ENCODE measurements around the gene ITPR1. TPM values are rescaled to one million over a fixed set of nuclear protein-coding genes. Genes with fewer than 3 reads are reported as not detected.

Gene ITPR1
- polyA plus RNA-seq, 2 of the 4 experiments (the other 2 are of a cell fraction), result 2.8 to 9.6 TPM

DNA sequence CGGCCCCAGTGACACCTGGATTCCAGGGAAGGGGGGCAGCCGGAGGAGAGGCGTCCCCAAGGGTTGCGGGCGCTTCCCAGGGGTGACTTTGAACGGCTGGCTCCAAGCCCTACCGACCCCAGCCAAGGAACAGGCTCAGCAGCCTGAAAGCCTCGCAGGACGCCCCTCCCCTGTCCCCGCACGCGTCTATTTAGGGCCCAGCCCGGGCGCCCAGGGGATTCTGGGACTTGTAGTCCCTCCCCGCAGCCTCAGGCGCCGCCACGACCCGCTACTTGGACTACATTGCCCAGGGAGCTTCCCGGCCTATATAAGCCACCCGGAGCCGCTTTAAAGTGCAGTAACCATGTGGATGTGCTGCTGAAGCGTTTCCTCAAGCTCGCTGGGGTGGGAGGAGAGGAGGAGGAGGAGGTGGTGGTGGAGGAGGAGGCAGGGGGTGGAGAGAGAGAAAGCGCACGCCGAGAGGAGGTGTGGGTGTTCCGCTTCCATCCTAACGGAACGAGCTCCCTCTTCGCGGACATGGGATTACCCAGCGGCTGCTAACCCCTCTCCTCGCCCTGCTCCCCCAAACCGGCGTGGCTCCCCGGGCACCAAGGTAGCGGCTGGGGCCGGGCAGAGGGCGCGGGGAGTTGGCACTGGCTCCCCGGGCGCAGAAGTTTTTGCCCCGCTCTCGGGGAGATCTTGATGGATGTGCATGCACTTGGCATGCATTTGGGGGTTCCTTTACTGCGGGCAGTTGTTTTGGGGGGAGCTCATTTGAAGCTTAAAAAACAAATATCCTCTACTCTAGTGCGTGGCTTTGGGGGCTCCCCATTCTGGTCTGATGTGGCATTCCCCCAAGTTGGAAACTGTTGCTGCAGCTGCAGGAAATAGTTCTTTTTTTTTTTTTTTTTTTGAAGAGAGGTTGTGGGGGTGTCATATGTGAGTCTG is at the start of gene ITPR1 (continued):
- no peak for TF ChIP-seq KDM5A (IDR thresholded peaks at IDR 0.05)
- no peak for TF ChIP-seq KDM1A (IDR thresholded peaks at IDR 0.05; ENCODE audit: low read depth)
- TF ChIP-seq EP300 (IDR thresholded peaks at IDR 0.05), result no peak
- TF ChIP-seq RAD21 (conservative IDR thresholded peaks at IDR 0.05 in 1 of 2, IDR thresholded peaks at IDR 0.05 in 1 of 2), result peak in 1 of 2 experiments; percentile 5; a peak in 1 of 5 replicates
- TF ChIP-seq HOXB13 (CRISPR knock-in tag; IDR thresholded peaks at IDR 0.05; ENCODE audit: low read depth), result no peak
- TF ChIP-seq, protein P1, sequence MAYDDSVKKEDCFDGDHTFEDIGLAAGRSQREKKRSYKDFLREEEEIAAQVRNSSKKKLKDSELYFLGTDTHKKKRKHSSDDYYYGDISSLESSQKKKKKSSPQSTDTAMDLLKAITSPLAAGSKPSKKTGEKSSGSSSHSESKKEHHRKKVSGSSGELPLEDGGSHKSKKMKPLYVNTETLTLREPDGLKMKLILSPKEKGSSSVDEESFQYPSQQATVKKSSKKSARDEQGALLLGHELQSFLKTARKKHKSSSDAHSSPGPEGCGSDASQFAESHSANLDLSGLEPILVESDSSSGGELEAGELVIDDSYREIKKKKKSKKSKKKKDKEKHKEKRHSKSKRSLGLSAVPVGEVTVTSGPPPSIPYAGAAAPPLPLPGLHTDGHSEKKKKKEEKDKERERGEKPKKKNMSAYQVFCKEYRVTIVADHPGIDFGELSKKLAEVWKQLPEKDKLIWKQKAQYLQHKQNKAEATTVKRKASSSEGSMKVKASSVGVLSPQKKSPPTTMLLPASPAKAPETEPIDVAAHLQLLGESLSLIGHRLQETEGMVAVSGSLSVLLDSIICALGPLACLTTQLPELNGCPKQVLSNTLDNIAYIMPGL (CRISPR knock-in tag; IDR thresholded peaks at IDR 0.05; ENCODE audit: borderline replicate concordance), result no peak
- TF ChIP-seq, protein P2, sequence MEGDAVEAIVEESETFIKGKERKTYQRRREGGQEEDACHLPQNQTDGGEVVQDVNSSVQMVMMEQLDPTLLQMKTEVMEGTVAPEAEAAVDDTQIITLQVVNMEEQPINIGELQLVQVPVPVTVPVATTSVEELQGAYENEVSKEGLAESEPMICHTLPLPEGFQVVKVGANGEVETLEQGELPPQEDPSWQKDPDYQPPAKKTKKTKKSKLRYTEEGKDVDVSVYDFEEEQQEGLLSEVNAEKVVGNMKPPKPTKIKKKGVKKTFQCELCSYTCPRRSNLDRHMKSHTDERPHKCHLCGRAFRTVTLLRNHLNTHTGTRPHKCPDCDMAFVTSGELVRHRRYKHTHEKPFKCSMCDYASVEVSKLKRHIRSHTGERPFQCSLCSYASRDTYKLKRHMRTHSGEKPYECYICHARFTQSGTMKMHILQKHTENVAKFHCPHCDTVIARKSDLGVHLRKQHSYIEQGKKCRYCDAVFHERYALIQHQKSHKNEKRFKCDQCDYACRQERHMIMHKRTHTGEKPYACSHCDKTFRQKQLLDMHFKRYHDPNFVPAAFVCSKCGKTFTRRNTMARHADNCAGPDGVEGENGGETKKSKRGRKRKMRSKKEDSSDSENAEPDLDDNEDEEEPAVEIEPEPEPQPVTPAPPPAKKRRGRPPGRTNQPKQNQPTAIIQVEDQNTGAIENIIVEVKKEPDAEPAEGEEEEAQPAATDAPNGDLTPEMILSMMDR (IDR thresholded peaks at IDR 0.05), result no peak
- TF ChIP-seq MAFK (IDR thresholded peaks at IDR 0.05; ENCODE audit: partially characterized antibody), result no peak
- no peak for TF ChIP-seq RNF2 (IDR thresholded peaks at IDR 0.05; ENCODE audit: borderline replicate concordance, low read depth)

DNA sequence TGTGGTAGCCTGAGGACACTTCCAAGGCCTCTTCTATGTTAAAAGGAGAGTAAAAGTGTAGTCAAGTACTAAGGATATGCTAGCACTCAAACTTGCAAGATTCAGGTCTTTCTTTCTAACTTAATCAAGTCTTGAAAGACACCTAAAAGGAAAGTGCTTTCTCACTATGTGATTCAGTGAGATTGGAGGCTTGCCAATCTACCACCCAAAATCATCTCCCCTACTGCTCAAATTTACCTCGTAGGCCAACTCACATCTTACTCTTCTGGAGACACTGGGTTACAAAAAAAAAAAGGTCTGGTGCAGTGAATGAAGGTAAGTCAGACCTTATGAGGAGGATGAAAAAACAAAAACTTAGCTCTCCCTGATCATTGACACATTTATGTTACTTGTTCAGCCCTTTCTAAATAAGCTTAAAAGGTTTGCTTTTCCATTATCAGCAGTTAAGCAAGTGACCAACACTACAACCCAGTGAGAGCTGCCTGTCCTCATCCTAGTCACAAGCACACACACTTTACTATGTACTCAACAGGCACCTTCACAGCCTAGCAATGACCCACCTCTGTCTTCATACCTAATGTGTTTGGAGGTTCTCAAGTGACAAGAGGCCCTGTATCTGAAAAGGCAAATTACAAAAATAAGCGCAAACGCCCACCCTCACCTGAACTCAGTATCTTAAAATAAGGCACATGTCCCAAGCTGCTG is 45.7 kb upstream of the ITPR1 start:
- Histone ChIP-seq H3K4me1 (no peaks in the 10 kb centered on the region), H3K9me3 (no peaks in the 10 kb centered on the region), H3K27ac (no peak overlapping the region), H3K4me3 (no peak overlapping the region), H3K4me2 (no peak overlapping the region)
- TF ChIP-seq JUNB (IDR thresholded peaks at IDR 0.05) (no peak), CBX2 (IDR thresholded peaks at IDR 0.05; ENCODE audit: borderline replicate concordance, low read depth) (no peak), HOXB13 (CRISPR knock-in tag; IDR thresholded peaks at IDR 0.05; ENCODE audit: low read depth) (no peak), ZC3H11A (IDR thresholded peaks at IDR 0.05) (no peak), MYC (IDR thresholded peaks at IDR 0.05; ENCODE audit: borderline replicate concordance, low read length) (no peak)
- TF ChIP-seq, protein P3, sequence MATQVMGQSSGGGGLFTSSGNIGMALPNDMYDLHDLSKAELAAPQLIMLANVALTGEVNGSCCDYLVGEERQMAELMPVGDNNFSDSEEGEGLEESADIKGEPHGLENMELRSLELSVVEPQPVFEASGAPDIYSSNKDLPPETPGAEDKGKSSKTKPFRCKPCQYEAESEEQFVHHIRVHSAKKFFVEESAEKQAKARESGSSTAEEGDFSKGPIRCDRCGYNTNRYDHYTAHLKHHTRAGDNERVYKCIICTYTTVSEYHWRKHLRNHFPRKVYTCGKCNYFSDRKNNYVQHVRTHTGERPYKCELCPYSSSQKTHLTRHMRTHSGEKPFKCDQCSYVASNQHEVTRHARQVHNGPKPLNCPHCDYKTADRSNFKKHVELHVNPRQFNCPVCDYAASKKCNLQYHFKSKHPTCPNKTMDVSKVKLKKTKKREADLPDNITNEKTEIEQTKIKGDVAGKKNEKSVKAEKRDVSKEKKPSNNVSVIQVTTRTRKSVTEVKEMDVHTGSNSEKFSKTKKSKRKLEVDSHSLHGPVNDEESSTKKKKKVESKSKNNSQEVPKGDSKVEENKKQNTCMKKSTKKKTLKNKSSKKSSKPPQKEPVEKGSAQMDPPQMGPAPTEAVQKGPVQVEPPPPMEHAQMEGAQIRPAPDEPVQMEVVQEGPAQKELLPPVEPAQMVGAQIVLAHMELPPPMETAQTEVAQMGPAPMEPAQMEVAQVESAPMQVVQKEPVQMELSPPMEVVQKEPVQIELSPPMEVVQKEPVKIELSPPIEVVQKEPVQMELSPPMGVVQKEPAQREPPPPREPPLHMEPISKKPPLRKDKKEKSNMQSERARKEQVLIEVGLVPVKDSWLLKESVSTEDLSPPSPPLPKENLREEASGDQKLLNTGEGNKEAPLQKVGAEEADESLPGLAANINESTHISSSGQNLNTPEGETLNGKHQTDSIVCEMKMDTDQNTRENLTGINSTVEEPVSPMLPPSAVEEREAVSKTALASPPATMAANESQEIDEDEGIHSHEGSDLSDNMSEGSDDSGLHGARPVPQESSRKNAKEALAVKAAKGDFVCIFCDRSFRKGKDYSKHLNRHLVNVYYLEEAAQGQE (IDR thresholded peaks at IDR 0.05), result no peak
- DNase-seq (ENCODE audit: low read depth in 1 of 2, low spot score in 1 of 2) (no peak), ATAC-seq (no peak), FAIRE-seq (no peak)
- 73% methylated on average over 3 of the region's 3 CpGs for WGBS (ENCODE audit: missing lambda C conversion rate)
- POLR2A ChIA-PET, result interaction anchor here (1.4 kb wide), 1 partner anchor 46 kb away, joined by 4 read pairs; the partner anchor contains the start of gene ITPR1
- CTCF ChIA-PET, result interaction anchor here (1.0 kb wide), 1 partner anchor 23 kb away, joined by 3 read pairs; no protein-coding TSS in a partner anchor
